HepG2 (cell line): ENCODE data around the gene HOMEZ. TPM values are rescaled to one million over a fixed set of nuclear protein-coding genes. Genes with fewer than 3 reads are reported as not detected.
"Not testable (repeated sequence)": the region's sequence is repeated elsewhere in the genome, so short reads cannot be mapped to it uniquely, and the experiment has no call there.

Experiments
- ATAC-seq: fragments of 200-7000 bp; cut with Tn5 transposase; 3 replicates; pipeline ENCODE4 v1.9.1; 2020; ENCODE audit warnings: mild to moderate bottlenecking, moderate library complexity
- BruUV-seq: library from RNA; stranded (reverse); fragments of 400-500 nt; replicated peaks from 2 replicates; lab custom pipeline; 2021; lab: Mats Ljungman, UMichigan
- CTCF ChIA-PET: fragments of 300-600 bp; formaldehyde crosslinking; extraction: SDS; loops from one replicate; lab custom pipeline; 2021; ENCODE audit warnings: low total read pairs, inconsistent platforms, low intra/inter-chr PET ratio; lab: Yijun Ruan, JAX
- POLR2A ChIA-PET: fragments of 350-600 bp; sonication (Branson Sonifier 250); formaldehyde crosslinking; loops from one replicate; lab custom pipeline; 2020; ENCODE audit warnings: antibody characterized with exemption, inconsistent platforms; lab: Yijun Ruan, JAX
- DNase-seq: peaks from one replicate; pipeline ENCODE4 v3.0.0-alpha.2; 2015; ENCODE audit warnings: low spot score
- FAIRE-seq: peaks from 3 replicates; lab custom pipeline; 2011; peaks lifted over from hg19 to GRCh38; lab: Jason Lieb, UNC
- H2AFZ ChIP-seq: one replicate; pipeline ENCODE4 v1.6.1; 2011; ENCODE audit warnings: low read length, inconsistent platforms
- H3K27ac ChIP-seq: fragments of 300-600 bp; 3 replicates; pipeline ENCODE4 v1.8.0; 2011; ENCODE audit warnings: mixed run types, mild to moderate bottlenecking, mixed read lengths, low read length, inconsistent platforms; ENCODE audit not compliant: insufficient read depth; ENCODE audit errors: extremely low read length
- H3K27me3 ChIP-seq, 2 experiments: fragments of 200-600 bp in 1 of 2; 2 replicates in 1 of 2; 3 replicates in 1 of 2; pipeline versions ENCODE4 v1.6.0 to v1.8.0; 2011; ENCODE audit warnings: low read length in 2 of 2, mild to moderate bottlenecking in 2 of 2, moderate library complexity in 2 of 2, inconsistent platforms in 1 of 2; ENCODE audit not compliant: insufficient read depth in 2 of 2, control insufficient read depth in 1 of 2
- H3K36me3 ChIP-seq, 2 experiments: fragments of 200-600 bp in 1 of 2; replicated peaks in 1 of 2; 2 replicates in 1 of 2; 3 replicates in 1 of 2; pipeline versions ENCODE4 v1.5.1 to v1.8.0; 2011; ENCODE audit warnings: low read length in 2 of 2, inconsistent platforms in 1 of 2; ENCODE audit not compliant: insufficient read depth in 2 of 2, control insufficient read depth in 1 of 2
- H3K4me1 ChIP-seq: 2 replicates; pipeline ENCODE4 v1.5.1; 2012; ENCODE audit warnings: low read length, inconsistent platforms; ENCODE audit not compliant: insufficient read depth
- H3K4me2 ChIP-seq: 2 replicates; pipeline ENCODE4 v1.6.0; 2011; ENCODE audit warnings: low read depth, low read length, inconsistent platforms
- H3K4me3 ChIP-seq, 3 experiments: fragments of 200-600 bp in 1 of 3; sonication (generic), shearing (Covaris generic) in 1 of 3; replicated peaks in 1 of 3; 2 replicates each; pipeline ENCODE4 v1.5.1; 2011 to 2016; ENCODE audit warnings: low read length in 3 of 3, inconsistent platforms in 2 of 3, low read depth in 2 of 3, mild to moderate bottlenecking in 2 of 3, control low read depth in 1 of 3, mixed read lengths in 1 of 3; ENCODE audit not compliant: insufficient read depth in 1 of 3
- H3K79me2 ChIP-seq: one replicate; pipeline ENCODE4 v1.6.1; 2011; ENCODE audit warnings: low read length, inconsistent platforms; ENCODE audit not compliant: insufficient read depth
- H3K9ac ChIP-seq: 2 replicates; pipeline ENCODE4 v1.6.0; 2011; ENCODE audit warnings: mild to moderate bottlenecking, low read depth, low read length, inconsistent platforms; ENCODE audit not compliant: insufficient read depth
- H3K9me3 ChIP-seq: 2 replicates; pipeline ENCODE4 v1.5.1; 2012; ENCODE audit warnings: mild to moderate bottlenecking, low read length
- H4K20me1 ChIP-seq: 2 replicates; pipeline ENCODE4 v1.6.0; 2011; ENCODE audit warnings: inconsistent platforms, mild to moderate bottlenecking, low read length, moderate library complexity; ENCODE audit not compliant: insufficient read depth
- SYNCRIP ChIP-seq: fragments of 200-400 bp; formaldehyde crosslinking; IDR thresholded peaks from 2 replicates; pipeline ENCODE4 v1.6.1; 2018; ENCODE audit warnings: mild to moderate bottlenecking, low read depth, low read length; ENCODE audit not compliant: insufficient read depth
- ZNF333 ChIP-seq: sonication (generic); formaldehyde crosslinking; IDR thresholded peaks from 2 replicates; pipeline ENCODE4 v1.4.0; 2020; ENCODE audit warnings: mild to moderate bottlenecking, missing genetic modification reagents, borderline replicate concordance
- WGBS: methylation state at CpG from one replicate; pipeline ENCODE4 v1.1.6; 2017; ENCODE audit warnings: low lambda C conversion rate; 5-methylcytosine and 5-hydroxymethylcytosine counted together
- in situ Hi-C: cut with HindIII; loops from 2 replicates; pipeline ENCODE4 v1.10.0; 2017; ENCODE audit warnings: low pct_unique_long_range_greater_than_20kb; ENCODE audit not compliant: extremely low pct_ligation_motif_present
- intact Hi-C: fragments of 100-400 bp; cut with micrococcal nuclease; formaldehyde crosslinking; loops from one replicate; pipeline ENCODE4 v1.10.0; 2022; ENCODE audit not compliant: unreplicated experiment
- polyA plus RNA-seq, 8 experiments: library from polyadenylated mRNA; depleted of rRNA in 3 of 8; stranded (reverse) in 7 of 8; unstranded in 1 of 8; fragments of >200 nt; fragmentation: Illumina TruSeq in 4 of 8; extraction: Trizol in 4 of 8; gene quantifications; 2 replicates each; pipeline versions ENCODE4 v1.2.1 to v1.2.3, GENCODE V29; 2011 to 2016; ENCODE audit warnings: low read depth in 4 of 8, missing spikeins in 1 of 8, mixed read lengths in 1 of 8; ENCODE audit not compliant: insufficient read depth in 1 of 8
- total RNA-seq, 5 experiments: library from RNA; depleted of rRNA; stranded (reverse); fragments of >200 nt; fragmentation: Illumina TruSeq; extraction: Trizol; gene quantifications; 2 replicates each; pipeline ENCODE4 v1.2.3, GENCODE V29; 2016; ENCODE audit warnings: low read depth in 1 of 5

The HOMEZ gene
- total and polyA plus RNA-seq, 2 of the 13 experiments (the other 11 are each of a cell fraction or from before 2014, with no cell fraction given): 14.5 to 31.8 TPM

DNA sequence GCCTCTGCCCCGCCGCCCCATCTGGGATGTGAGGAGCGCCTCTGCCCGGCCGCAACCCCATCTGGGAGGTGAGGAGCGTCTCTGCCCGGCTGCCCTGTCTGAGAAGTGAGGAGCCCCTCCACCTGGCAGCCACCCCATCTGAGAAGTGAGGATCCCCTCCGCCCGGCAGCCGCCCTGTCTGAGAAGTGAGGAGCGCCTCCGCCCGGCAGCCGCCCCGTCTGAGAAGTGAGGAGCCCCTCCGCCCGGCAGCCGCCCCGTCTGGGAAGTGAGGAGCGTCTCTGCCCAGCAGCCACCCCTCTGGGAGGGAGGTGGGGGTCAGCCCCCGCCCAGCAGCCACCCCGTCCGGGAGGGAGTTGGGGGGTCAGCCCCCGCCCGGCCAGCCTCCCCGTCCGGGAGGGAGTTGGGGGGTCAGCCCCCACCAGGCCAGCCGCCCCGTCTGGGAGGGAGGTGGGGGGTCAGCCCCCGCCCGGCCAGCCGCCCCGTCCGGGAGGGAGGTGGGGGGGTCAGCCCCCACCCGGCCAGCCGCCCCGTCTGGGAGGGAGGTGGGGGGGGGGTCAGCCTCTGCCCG lies 53.6 kb downstream of the HOMEZ start:
- FAIRE-seq, CTCF ChIA-PET, H3K36me3 ChIP-seq, H4K20me1 ChIP-seq, H3K79me2 ChIP-seq, intact Hi-C loops, H3K9ac ChIP-seq, BruUV-seq, H3K4me3 ChIP-seq, H3K27me3 ChIP-seq, in situ Hi-C loops, POLR2A ChIA-PET, H3K9me3 ChIP-seq, H3K4me2 ChIP-seq, ATAC-seq, H3K27ac ChIP-seq, H3K4me1 ChIP-seq, DNase-seq, H2AFZ ChIP-seq: not testable (repeated sequence)
- 86% methylated on average over 38 of the region's 38 CpGs for WGBS

DNA sequence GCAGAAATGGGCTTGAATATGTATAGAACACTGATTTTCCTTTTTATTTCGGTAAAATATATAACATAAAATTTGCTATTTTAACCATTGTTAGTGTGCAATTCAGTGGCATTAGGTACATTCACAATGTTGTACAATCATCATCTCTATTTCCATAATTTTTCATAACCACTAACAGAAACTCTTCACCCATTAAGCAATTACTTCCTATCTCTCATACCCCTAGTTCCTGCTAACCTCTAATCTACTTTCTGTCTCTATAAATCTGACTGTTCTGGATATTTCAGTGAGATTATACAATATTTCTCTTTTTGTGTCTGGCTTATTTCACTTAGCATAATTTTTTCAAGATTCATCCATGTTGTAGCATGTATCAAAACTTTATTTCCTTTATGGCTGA lies 57.1 kb downstream of the HOMEZ start:
- no peaks in the 10 kb centered on the region for H3K79me2 ChIP-seq
- DNase-seq (no peak), FAIRE-seq (no peak), ATAC-seq (no peak)
- 3% methylated on average over 1 of the region's 1 CpG for WGBS
- intact Hi-C loops (no loop called here), in situ Hi-C loops (no loop called here)
- no peak overlapping the region for H2AFZ ChIP-seq
- no TSS peak for BruUV-seq
- H3K27ac ChIP-seq: no peak overlapping the region
- no peaks in the 10 kb centered on the region for H3K36me3 ChIP-seq
- no peaks in the 10 kb centered on the region for H3K9me3 ChIP-seq
- CTCF ChIA-PET: no interaction called here
- no peak for TF ChIP-seq SYNCRIP
- no peak for TF ChIP-seq ZNF333 (CRISPR knock-in tag)
- H4K20me1 ChIP-seq: no peaks in the 10 kb centered on the region
- no peak overlapping the region for H3K4me3 ChIP-seq
- POLR2A ChIA-PET: no interaction called here
- H3K4me2 ChIP-seq: no peak overlapping the region
- H3K27me3 ChIP-seq: 0 out of 5 replicates have a peak, but pooled peaks cover 0 to 2% of the 10 kb centered on the region in 2 experiments
- no peaks in the 10 kb centered on the region for H3K4me1 ChIP-seq
- H3K9ac ChIP-seq: no peak overlapping the region
